KOPT-K1 (cell line): ENCODE data around the gene ADGRG6.
"Not testable (repeated sequence)": the region's sequence is repeated elsewhere in the genome, so short reads cannot be mapped to it uniquely, and the experiment has no call there.

Source experiments
- H3K27ac ChIP-seq: fragments of 200-600 bp; sonication (generic); 2 replicates; pipeline ENCODE4 v1.5.1; 2016; ENCODE audit warnings: antibody characterized with exemption, mild to moderate bottlenecking, low read depth, low read length; ENCODE audit not compliant: poor library complexity, severe bottlenecking
- H3K36me3 ChIP-seq: fragments of 200-600 bp; sonication (generic); 2 replicates; pipeline ENCODE4 v1.5.1; 2017; ENCODE audit warnings: antibody characterized with exemption, mild to moderate bottlenecking, low read length, moderate library complexity; ENCODE audit not compliant: insufficient read depth
- H3K9me3 ChIP-seq: fragments of 200-600 bp; sonication (generic); 2 replicates; pipeline ENCODE4 v1.5.1; 2017; ENCODE audit warnings: antibody characterized with exemption, low read length, mild to moderate bottlenecking; ENCODE audit not compliant: insufficient read depth, poor library complexity, severe bottlenecking

The ADGRG6 gene

DNA sequence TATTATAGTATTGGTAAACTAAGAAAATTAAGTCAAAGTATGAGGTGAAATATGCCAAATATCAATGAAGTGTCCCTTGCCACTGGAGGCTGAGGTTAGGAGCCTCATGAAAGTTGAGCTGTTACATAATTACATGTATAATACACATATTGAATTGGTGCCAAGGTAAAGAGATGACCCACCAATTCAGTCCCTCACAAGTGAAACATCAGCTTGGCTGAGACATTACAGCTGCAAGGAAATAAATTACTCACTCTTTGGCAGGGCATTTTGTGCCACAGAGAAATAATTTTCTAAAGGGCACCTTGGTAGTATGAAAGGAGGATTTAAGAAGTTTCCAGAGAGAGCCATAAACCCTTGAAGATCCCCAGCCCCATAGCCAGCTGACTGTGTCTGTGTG, 127.4 kb downstream of the ADGRG6 start:
- Histone ChIP-seq H3K27ac (no peak overlapping the region), H3K9me3 (peaks cover 15% of the 10 kb centered on the region), H3K36me3 (no peaks in the 10 kb centered on the region)

DNA sequence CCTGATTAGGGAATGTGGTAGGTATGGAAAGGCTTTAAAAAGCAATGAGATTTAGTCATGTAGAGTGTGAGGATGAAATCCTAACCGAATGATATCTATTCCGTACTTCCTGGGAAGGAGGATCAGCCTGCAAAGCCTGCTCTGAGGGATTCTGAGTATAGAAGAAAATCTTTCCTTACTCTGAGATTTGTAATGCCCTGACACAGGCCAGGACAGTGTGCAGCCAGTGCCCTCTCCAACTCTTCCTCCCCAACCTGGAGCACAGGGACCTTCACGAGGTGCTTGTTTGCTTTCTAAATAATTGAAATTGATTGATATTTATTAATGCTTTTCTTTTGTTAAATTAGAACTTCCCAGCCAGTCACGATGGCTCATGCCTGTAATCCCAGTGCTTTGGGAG, 131.6 kb downstream of the ADGRG6 start:
- H3K27ac ChIP-seq, result no peak overlapping the region
- H3K36me3 ChIP-seq, result no peaks in the 10 kb centered on the region
- H3K9me3 ChIP-seq, result peaks cover 5% of the 10 kb centered on the region

DNA sequence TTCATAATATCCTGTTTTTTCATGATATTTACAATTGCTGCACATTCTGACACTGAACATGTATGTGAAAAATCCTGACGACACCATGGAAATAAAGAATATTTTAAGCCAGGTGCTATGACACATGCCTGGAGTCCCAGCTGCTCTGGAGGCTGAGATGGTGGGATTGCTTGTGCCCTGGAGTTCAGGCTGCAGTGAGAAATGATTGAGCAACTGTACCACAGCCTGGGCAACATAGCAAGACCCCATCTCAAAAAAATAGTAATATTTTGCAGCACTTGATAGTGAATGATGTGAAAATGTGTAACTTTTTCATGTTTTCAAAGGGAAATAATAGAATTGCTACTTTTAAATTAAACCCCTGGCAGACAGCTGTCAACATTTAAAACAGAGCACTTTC, 137.1 kb downstream of the ADGRG6 start:
- Histone ChIP-seq H3K9me3 (no peaks in the 10 kb centered on the region), H3K36me3 (no peaks in the 10 kb centered on the region), H3K27ac (no peak overlapping the region)

DNA sequence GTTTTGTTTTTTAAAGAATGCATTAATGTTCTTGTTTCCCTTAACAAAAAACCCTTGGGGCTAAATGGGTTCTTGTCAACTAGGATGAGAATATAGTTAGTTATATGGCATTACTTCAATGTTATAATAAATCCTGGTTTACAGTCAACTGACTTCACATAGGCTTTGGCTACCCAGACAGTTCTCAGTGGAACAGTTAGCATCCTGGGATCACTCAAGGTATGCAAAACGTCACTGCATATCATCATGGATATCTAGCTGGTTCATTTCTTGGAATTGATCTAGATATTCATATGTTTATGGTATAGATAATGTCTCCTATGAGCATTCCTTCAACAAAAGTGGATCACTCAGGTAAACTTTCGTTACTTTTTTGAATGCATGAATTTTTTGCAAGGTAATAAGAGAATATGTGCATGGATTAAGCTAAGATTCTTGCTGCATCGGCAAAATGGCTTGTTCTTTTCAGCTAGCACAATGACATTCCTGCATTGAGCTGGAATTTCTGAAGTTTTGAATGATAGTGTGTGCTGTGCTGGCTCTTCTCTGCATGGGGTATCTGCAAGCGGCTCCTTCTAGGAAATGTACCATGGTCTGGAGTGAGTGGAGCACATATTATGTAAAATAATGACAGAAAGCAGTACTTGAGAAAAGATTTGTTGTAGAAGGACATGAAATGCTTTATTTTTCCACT, 138.9 kb downstream of the ADGRG6 start:
- Histone ChIP-seq H3K36me3 (no peaks in the 10 kb centered on the region), H3K9me3 (no peaks in the 10 kb centered on the region), H3K27ac (no peak overlapping the region)

DNA sequence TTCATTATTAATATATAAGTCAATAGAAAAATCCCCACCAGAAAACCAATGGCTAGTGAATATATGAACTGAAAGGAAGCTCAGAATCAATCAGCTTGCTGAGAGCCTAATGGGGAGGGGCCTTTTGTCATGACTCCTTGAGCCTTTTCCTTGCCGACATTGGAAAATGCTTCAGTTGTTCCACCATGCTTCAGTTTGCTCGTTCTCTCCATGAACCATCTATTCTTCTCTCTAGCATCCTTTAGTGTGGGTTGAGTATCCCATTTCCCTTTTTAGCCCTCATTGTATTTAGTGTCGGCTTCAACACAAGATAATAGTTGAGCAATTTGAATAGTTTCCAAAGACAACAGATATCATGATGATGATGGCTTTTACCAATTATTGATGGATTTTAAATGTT, 139.9 kb downstream of the ADGRG6 start:
- Histone ChIP-seq H3K36me3 (no peaks in the 10 kb centered on the region), H3K9me3 (no peaks in the 10 kb centered on the region), H3K27ac (no peak overlapping the region)

DNA sequence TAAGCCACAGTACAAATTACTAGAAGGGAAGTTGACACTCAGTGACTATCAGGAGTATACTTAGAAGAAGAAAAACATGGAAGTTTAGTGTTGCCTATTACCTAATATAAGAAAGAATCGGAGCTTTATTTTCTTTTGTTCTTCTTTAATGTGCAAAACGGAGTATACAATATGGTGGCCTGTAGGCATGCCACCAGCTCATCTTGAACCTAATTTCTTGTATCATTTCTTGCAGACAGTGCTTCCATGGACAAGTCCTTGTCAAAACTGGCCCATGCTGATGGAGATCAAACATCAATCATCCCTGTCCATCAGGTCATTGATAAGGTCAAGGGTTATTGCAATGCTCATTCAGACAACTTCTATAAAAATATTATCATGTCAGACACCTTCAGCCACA, 141.3 kb downstream of the ADGRG6 start:
- Histone ChIP-seq H3K36me3 (no peaks in the 10 kb centered on the region), H3K9me3 (no peaks in the 10 kb centered on the region), H3K27ac (no peak overlapping the region)

DNA sequence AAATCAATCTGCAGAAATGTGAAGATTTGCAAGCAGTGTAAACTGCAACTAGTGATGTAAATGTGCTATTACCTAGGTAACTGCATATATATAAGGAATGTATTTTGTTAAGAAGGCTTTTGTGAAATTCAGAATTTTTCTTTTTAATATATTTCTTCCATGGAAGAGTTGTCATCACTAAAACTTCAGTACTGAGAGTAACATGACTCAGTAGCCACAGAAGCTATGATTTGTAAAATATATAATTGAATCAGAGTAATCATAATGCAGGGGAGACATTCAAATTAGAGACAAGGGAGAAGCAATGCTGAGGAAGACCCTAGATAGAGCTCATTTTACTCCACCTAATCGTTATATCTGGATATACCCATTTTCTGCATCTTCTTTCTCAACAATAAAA, 141.7 kb downstream of the ADGRG6 start:
- H3K27ac ChIP-seq, result no peak overlapping the region
- H3K9me3 ChIP-seq, result no peaks in the 10 kb centered on the region
- H3K36me3 ChIP-seq, result no peaks in the 10 kb centered on the region

DNA sequence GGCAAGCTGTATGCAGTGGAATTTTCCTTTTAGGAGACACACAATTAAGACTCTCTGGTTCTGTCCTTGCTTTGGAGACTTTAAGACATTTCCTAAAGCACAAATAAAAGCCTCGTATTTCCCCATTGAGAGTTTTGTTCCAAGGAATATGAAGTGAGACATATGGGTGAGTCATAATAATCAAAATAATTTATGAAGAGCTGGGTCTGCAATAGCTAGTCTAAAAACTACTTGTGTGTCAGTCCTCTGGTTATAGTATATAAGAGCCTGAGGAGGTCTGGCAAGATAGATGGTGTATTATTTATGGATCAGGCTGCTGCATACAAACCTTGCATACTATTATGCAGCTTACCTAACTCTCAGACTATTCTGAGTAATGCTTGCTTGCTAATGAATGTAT, 142.6 kb downstream of the ADGRG6 start:
- Histone ChIP-seq H3K9me3 (no peaks in the 10 kb centered on the region), H3K27ac (no peak overlapping the region), H3K36me3 (no peaks in the 10 kb centered on the region)

DNA sequence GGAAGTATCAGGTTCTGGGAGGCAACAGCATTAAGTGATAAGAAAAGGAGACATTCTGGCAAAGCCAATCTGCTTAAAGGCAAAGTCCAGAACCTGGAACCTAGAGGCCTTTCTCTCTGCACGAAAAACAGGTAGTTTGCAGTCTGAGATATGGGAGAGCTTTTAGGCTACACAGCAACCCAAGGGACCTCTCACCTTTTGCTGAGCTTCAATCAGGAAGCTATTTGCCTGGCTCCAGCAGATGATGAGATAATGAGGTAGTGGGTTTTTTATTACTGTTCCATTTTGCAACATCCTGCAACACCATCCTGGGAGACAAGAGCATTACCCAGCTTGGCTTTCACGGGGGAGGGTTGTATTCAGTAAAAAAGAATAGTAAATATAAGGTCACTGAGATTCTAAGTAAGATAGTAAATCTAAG, 143.1 kb downstream of the ADGRG6 start:
- no peaks in the 10 kb centered on the region for H3K9me3 ChIP-seq
- no peak overlapping the region for H3K27ac ChIP-seq
- no peaks in the 10 kb centered on the region for H3K36me3 ChIP-seq

DNA sequence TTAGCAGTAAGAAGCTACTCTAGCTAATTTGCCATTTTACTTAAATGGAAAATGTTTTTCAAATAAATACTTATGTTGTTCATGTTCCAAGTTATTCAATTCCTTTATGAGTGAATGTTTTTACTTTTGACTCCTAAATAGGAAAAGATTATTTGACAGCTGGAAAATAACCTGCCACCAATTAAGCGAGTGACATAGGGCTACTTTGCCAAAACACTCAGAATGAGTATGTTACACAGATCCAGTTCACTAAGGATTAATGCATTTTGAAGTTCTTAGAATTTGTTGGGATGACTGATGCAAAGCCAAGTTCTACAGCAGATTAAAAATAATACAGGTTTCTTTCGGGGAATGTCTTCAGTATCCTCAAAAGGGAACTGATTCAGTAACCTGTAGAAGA, 144.4 kb downstream of the ADGRG6 start:
- Histone ChIP-seq H3K9me3 (no peaks in the 10 kb centered on the region), H3K36me3 (no peaks in the 10 kb centered on the region), H3K27ac (no peak overlapping the region)

DNA sequence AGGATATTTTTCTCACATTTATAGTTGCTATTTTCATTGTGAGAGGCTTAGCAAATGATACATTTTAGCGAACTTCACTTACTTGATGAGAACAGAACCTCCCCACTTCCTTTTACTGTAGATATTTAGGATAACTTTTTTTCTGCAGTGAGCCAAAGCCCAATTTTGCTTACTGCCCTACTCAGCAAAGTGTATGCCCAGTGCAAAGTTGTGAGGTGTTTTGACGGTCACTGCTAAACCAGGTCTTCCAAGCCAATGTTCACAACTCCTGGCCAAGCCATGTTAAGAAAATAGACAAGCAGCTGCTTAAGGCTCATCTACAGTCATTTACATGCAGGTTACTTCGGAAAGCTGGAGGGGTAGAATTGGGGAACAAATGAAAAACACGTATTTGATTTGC, 144.8 kb downstream of the ADGRG6 start:
- no peaks in the 10 kb centered on the region for H3K9me3 ChIP-seq
- H3K27ac ChIP-seq, result no peak overlapping the region
- no peaks in the 10 kb centered on the region for H3K36me3 ChIP-seq

DNA sequence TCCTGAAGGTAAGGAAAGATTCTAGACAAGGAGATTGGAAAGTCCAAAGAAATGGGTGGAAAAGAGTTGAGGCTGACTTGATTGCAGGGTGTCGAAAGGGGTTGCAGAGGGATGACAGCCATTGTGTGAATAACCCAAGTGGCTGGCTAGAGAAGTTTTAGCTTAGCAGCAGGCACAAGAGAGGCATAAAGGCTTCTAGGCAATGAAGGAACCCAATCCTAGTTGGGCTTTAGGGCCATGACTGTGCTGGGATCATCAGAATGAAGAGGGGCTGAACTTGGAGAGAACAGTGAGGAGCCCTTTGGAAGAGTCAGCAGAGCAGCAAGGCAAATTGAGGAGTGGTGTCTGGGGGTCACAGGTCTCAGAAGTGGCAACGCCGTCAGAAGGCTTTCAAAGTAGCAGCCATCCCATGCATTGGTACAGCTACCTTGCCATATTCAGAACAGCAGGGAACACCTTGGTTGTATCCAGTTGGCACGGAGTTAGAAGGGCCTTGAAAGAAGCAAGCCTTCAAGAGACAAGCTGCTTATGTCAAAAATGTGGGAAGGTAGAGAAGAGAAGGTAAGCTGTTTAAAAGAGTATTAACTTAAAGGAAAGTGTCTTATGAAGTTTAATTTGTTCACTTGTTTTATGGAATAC, 146.4 kb downstream of the ADGRG6 start:
- no peaks in the 10 kb centered on the region for H3K9me3 ChIP-seq
- no peak overlapping the region for H3K27ac ChIP-seq
- H3K36me3 ChIP-seq, result no peaks in the 10 kb centered on the region

DNA sequence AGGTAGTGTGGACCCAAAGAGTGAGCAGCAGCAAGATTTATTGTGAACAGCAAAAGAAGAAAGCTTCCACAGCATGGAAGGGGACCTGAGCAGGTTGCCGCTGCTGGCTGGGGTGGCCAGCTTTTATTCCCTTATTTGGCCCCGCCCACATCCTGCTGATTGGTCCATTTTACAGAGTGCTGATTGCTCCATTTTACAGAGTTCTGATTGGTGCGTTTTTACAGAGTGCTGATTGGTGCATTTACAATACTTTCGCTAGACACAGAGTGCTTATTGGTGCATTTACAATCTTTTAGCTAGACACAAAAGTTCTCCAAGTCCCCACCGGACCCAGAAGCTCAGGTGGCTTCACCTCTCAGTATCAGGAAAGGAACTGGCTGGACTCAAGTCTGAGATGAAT, 149.0 kb downstream of the ADGRG6 start:
- H3K27ac ChIP-seq, H3K9me3 ChIP-seq, H3K36me3 ChIP-seq: not testable (repeated sequence)

DNA sequence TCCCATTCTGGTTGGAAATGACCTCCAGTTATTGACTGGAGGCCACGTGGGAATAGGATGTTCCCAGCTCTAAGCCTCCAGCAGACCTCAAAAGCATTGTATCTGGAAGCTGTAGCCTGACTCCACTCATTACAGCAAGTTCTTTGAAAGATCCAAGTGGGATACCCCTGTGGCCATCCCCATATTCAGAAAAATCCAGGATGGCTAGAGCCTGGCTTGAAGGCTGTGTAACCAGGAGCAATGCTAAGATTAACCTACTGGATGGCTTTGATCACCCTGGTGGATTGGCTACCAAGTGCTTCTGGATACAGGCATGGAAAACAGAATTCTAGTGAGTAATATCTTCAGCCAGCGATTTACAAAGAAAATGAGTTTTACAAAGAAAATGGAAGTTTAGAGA, 151.2 kb downstream of the ADGRG6 start:
- Histone ChIP-seq H3K27ac (no peak overlapping the region), H3K36me3 (no peaks in the 10 kb centered on the region), H3K9me3 (no peaks in the 10 kb centered on the region)

DNA sequence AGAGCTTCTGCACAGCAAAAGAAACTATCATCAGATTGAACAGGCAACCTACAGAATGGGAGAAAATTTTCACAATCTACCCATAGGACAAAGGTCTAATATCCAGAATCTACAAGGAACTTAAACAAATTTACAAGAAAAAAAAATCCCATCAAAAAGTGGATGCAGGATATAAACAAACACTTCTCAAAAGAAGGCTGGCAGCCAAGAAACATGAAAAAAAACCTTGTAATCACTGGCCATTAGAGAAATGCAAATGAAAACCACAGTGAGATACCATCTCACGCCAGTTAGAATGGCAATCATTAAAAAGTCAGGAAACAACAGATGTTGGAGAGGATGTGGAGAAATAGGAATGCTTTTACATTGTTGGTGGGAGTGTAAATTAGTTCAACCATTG, 152.4 kb downstream of the ADGRG6 start:
- not testable (repeated sequence) for H3K27ac ChIP-seq, H3K9me3 ChIP-seq, H3K36me3 ChIP-seq

DNA sequence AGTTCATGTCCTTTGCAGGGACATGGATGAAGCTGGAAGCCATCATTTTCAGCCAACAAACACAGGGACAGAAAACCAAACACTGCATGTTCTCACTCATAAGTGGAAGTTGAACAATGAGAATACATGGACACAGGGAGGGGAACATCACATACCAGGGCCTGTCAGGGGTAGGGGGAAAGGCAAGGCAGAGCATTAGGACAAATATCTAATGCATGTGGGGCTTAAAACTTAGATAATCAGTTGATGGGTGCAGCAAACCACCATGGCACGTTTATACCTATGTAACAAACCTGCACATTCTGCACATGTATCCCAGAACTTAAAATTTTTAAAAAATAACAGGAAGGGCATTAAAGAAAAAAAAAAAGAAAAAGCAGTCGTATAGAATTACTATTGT, 153.0 kb downstream of the ADGRG6 start:
- H3K27ac ChIP-seq, H3K36me3 ChIP-seq, H3K9me3 ChIP-seq: not testable (repeated sequence)
